Measurements from ENCODE around the gene CYBA. TPM values are rescaled to one million over a fixed set of nuclear protein-coding genes. Genes with fewer than 3 reads are reported as not detected.
A peak's percentile ranks its signal among the peaks of the same experiment; 100 is the strongest.

The CYBA gene
- total and polyA plus RNA-seq, 9 of the 15 experiments (the other 6 are each of a cell fraction or from before 2014, with no cell fraction given) = 0.34 to 683 (median 93.0) TPM

DNA sequence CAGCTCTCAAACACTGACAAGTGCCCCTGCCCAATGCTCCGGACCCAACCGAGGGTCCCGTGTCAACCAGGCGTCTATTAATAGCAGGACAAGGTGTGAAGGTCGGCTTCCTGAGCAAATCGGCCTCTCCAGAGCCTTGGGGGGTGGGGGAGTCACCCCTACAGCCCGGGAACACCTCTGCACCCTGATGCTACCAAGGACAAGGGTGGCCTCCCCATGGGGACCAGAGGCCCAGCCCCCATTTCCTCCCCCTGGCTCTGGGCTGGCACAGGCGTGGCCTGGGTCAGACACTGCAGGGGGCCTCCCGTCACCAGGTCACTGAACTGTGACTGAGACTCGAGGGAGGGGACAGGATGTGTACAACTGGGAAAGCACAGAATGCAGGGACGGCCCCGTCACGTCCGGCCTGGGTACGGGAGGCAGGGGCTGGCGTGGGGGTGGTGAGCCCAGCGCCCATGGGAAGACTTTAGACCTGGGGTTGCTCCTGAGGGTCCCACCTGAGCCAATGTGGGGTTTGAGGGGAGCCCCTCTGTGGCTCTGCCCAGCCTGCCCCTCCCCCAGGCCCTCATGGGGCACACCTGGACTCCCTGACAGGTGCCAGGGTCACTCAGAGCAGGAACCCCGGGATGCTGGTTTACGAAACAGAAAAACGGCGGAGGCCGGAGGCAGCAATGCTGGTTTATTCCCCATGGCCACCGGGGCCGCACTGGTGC lies 579 bp upstream of the CYBA start (continued):
- TF ChIP-seq ZNF324 (CRISPR knock-in tag; IDR thresholded peaks at IDR 0.05) (peak; percentile 40; the same call in 1 of the 2 replicates), BRF1 (IDR thresholded peaks at IDR 0.05; ENCODE audit: borderline replicate concordance, extremely low read depth, insufficient read length) (no peak), DMBX1 (CRISPR knock-in tag; IDR thresholded peaks at IDR 0.05; ENCODE audit: borderline replicate concordance) (no peak), KAT7 (CRISPR knock-in tag; IDR thresholded peaks at IDR 0.05; ENCODE audit: borderline replicate concordance) (no peak), NBN (IDR thresholded peaks at IDR 0.05; ENCODE audit: low read depth) (no peak), LEF1 (IDR thresholded peaks at IDR 0.05) (0 out of 2 replicates have a peak, but pooled peaks have one; percentile 49), NEUROD1 (IDR thresholded peaks at IDR 0.05; ENCODE audit: borderline replicate concordance, low read depth, low read length, partially characterized antibody) (peak; percentile 12), SMAD1 (IDR thresholded peaks at IDR 0.05; ENCODE audit: low read depth, low read length, partially characterized antibody) (no peak), DPF2 (IDR thresholded peaks at IDR 0.05) (peak; percentile 76), JUND (IDR thresholded peaks at IDR 0.05; ENCODE audit: borderline replicate concordance, low read depth, low read length) (no peak), JUND (tag; IDR thresholded peaks at IDR 0.05; ENCODE audit: borderline replicate concordance, low read depth, low read length) (peak; percentile 38; the same call in 1 of the 3 replicates), PYGO2 (tag; IDR thresholded peaks at IDR 0.05) (no peak), ELF4 (CRISPR knock-in tag; IDR thresholded peaks at IDR 0.05) (0 out of 2 replicates have a peak, but pooled peaks have one; percentile 21), TFAM (CRISPR knock-in tag; conservative IDR thresholded peaks at IDR 0.05) (no peak), ZNF146 (CRISPR knock-in tag; IDR thresholded peaks at IDR 0.05; ENCODE audit: unreplicated experiment) (no peak), NR2C2 (CRISPR knock-in tag; IDR thresholded peaks at IDR 0.05) (no peak), NR2C2 (tag; IDR thresholded peaks at IDR 0.05) (peak; percentile 85), PHB2 (IDR thresholded peaks at IDR 0.05; ENCODE audit: low read depth) (no peak)
- TF ChIP-seq, protein P1, sequence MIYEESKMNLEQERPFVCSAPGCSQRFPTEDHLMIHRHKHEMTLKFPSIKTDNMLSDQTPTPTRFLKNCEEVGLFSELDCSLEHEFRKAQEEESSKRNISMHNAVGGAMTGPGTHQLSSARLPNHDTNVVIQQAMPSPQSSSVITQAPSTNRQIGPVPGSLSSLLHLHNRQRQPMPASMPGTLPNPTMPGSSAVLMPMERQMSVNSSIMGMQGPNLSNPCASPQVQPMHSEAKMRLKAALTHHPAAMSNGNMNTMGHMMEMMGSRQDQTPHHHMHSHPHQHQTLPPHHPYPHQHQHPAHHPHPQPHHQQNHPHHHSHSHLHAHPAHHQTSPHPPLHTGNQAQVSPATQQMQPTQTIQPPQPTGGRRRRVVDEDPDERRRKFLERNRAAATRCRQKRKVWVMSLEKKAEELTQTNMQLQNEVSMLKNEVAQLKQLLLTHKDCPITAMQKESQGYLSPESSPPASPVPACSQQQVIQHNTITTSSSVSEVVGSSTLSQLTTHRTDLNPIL (CRISPR knock-in tag; IDR thresholded peaks at IDR 0.05) = no peak
- TF ChIP-seq, protein P2, sequence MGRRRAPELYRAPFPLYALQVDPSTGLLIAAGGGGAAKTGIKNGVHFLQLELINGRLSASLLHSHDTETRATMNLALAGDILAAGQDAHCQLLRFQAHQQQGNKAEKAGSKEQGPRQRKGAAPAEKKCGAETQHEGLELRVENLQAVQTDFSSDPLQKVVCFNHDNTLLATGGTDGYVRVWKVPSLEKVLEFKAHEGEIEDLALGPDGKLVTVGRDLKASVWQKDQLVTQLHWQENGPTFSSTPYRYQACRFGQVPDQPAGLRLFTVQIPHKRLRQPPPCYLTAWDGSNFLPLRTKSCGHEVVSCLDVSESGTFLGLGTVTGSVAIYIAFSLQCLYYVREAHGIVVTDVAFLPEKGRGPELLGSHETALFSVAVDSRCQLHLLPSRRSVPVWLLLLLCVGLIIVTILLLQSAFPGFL (CRISPR knock-in tag; IDR thresholded peaks at IDR 0.05) = no peak
- TF ChIP-seq, protein P3, sequence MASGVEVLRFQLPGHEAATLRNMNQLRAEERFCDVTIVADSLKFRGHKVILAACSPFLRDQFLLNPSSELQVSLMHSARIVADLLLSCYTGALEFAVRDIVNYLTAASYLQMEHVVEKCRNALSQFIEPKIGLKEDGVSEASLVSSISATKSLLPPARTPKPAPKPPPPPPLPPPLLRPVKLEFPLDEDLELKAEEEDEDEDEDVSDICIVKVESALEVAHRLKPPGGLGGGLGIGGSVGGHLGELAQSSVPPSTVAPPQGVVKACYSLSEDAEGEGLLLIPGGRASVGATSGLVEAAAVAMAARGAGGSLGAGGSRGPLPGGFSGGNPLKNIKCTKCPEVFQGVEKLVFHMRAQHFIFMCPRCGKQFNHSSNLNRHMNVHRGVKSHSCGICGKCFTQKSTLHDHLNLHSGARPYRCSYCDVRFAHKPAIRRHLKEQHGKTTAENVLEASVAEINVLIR (CRISPR knock-in tag; IDR thresholded peaks at IDR 0.05) = no peak; the same call in 1 of the 2 replicates
- TF ChIP-seq, protein P4, sequence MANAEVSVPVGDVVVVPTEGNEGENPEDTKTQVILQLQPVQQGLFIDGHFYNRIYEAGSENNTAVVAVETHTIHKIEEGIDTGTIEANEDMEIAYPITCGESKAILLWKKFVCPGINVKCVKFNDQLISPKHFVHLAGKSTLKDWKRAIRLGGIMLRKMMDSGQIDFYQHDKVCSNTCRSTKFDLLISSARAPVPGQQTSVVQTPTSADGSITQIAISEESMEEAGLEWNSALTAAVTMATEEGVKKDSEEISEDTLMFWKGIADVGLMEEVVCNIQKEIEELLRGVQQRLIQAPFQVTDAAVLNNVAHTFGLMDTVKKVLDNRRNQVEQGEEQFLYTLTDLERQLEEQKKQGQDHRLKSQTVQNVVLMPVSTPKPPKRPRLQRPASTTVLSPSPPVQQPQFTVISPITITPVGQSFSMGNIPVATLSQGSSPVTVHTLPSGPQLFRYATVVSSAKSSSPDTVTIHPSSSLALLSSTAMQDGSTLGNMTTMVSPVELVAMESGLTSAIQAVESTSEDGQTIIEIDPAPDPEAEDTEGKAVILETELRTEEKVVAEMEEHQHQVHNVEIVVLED (CRISPR knock-in tag; IDR thresholded peaks at IDR 0.05) = no peak
- TF ChIP-seq, protein P5, sequence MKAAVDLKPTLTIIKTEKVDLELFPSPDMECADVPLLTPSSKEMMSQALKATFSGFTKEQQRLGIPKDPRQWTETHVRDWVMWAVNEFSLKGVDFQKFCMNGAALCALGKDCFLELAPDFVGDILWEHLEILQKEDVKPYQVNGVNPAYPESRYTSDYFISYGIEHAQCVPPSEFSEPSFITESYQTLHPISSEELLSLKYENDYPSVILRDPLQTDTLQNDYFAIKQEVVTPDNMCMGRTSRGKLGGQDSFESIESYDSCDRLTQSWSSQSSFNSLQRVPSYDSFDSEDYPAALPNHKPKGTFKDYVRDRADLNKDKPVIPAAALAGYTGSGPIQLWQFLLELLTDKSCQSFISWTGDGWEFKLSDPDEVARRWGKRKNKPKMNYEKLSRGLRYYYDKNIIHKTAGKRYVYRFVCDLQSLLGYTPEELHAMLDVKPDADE (conservative IDR thresholded peaks at IDR 0.05; ENCODE audit: control insufficient read depth, low read depth, low read length) = peak; percentile 80
